Measurements from ENCODE around the gene DOCK7. TPM values are rescaled to one million over a fixed set of nuclear protein-coding genes. Genes with fewer than 3 reads are reported as not detected.

The DOCK7 gene
- total RNA-seq, 1 donor from 2014 or later: 73.1 TPM

DNA sequence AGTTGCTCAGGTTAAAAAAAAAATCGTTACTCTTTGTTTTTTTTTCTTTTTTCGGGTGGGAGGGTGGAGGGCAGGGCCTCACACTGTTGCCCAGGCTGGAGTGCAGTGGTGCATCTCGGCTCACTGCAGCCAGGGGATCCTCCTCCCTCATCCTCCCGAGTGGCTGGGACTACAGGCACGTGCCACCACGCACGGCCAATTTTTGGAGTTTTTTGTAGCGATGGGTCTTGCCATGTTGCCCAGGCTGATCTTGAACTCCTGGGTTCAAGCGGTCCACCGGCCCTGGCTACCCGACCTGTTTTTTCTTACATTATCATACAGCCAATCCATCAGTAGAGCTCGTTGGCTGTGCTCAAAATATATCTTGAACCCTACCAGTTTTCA is 253.6 kb downstream of the DOCK7 start:
- peak overlapping the region; percentile 27 for H3K4me3 Mint-ChIP-seq (ENCODE audit: low read depth)
- peaks cover 3% of the 10 kb centered on the region for H3K9me3 Mint-ChIP-seq (ENCODE audit: low read depth)
- DNase-seq (ENCODE audit: low spot score, unreplicated experiment): no peak
- H3K36me3 Mint-ChIP-seq (ENCODE audit: insufficient read depth): peaks cover 2% of the 10 kb centered on the region
- H3K4me1 Mint-ChIP-seq (ENCODE audit: low read depth): peaks cover 15% of the 10 kb centered on the region
- H3K27me3 Mint-ChIP-seq: no peaks in the 10 kb centered on the region
- no peak overlapping the region for H3K27ac Mint-ChIP-seq
- TF ChIP-seq, protein P1, sequence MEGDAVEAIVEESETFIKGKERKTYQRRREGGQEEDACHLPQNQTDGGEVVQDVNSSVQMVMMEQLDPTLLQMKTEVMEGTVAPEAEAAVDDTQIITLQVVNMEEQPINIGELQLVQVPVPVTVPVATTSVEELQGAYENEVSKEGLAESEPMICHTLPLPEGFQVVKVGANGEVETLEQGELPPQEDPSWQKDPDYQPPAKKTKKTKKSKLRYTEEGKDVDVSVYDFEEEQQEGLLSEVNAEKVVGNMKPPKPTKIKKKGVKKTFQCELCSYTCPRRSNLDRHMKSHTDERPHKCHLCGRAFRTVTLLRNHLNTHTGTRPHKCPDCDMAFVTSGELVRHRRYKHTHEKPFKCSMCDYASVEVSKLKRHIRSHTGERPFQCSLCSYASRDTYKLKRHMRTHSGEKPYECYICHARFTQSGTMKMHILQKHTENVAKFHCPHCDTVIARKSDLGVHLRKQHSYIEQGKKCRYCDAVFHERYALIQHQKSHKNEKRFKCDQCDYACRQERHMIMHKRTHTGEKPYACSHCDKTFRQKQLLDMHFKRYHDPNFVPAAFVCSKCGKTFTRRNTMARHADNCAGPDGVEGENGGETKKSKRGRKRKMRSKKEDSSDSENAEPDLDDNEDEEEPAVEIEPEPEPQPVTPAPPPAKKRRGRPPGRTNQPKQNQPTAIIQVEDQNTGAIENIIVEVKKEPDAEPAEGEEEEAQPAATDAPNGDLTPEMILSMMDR (IDR thresholded peaks at IDR 0.05; ENCODE audit: unreplicated experiment): no peak

DNA sequence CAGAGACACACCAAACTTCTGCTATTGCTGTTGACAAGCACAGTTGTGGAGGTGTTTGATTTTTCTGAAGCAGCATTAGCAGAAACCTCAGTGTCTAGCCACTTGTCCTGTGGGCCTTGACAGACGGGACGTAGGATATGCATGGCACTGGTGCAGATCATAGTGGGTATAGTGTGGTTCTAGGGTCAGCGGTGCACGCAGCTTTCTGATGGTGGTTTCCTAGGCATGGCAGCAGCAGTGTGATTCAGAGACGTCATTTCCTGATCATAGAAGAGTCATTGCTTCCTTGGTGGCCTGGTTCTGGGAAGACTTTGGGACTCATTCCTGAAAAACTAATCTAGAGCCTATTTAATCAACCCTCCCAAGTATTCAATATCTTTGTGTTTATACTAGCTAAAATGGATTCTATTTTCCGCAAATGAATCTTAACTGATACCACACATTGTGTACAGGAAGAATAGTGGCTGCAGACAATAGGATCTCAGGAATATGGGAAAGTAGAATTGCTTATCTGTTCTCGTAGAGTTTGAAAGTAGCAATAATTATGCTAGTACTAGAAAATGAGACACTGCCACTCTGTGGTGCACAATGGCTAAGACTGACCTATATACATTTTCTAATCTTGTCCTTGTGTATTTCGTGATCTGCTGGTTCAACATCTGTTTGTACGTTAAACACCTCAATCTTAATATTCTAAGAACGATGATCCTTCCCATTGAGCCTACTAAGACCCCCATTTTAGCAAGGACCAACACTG is 254.1 kb downstream of the DOCK7 start:
- H3K4me1 Mint-ChIP-seq (ENCODE audit: low read depth): peaks cover 15% of the 10 kb centered on the region
- peak overlapping the region; percentile 27 for H3K4me3 Mint-ChIP-seq (ENCODE audit: low read depth)
- TF ChIP-seq, protein P1 (IDR thresholded peaks at IDR 0.05; ENCODE audit: unreplicated experiment): peak; percentile 8
- peak overlapping the region; percentile 26 for H3K27ac Mint-ChIP-seq
- DNase-seq (ENCODE audit: low spot score, unreplicated experiment): no peak
- H3K27me3 Mint-ChIP-seq: no peaks in the 10 kb centered on the region
- peaks cover 3% of the 10 kb centered on the region for H3K9me3 Mint-ChIP-seq (ENCODE audit: low read depth)
- H3K36me3 Mint-ChIP-seq (ENCODE audit: insufficient read depth): peaks cover 2% of the 10 kb centered on the region

- H3K4me3 Mint-ChIP-seq (ENCODE audit: low read depth): no peak overlapping the region
- TF ChIP-seq, protein P1 (IDR thresholded peaks at IDR 0.05; ENCODE audit: unreplicated experiment): no peak
- no peaks in the 10 kb centered on the region for H3K27me3 Mint-ChIP-seq
- no peaks in the 10 kb centered on the region for H3K9me3 Mint-ChIP-seq (ENCODE audit: low read depth)
- no peak for DNase-seq (ENCODE audit: low spot score, unreplicated experiment)
- H3K4me1 Mint-ChIP-seq (ENCODE audit: low read depth): peaks cover under 1% of the 10 kb centered on the region
- no peaks in the 10 kb centered on the region for H3K36me3 Mint-ChIP-seq (ENCODE audit: insufficient read depth)
- H3K27ac Mint-ChIP-seq: no peak overlapping the region
Observed at GRCh38 chr1:62429581-62429980, 258.6 kb downstream of the DOCK7 start.

DNA sequence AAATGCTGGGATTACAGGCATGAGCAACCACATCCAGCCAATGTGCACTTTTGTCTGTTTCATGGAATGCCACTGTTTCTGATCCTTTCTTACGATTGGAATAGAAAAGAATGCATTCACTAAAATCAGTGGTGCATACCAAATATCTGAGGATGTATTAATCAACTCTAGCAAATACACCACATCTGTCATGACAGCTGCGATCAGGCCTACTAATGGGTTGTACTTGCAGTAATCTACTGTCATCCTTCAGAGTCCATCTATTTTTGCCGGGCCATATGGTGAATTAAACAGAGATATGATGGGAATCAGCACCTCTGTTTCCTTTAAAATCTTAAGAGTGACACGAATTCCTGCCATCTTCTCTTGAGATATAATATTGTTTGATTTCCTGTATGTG is 259.8 kb downstream of the DOCK7 start:
- TF ChIP-seq, protein P1 (IDR thresholded peaks at IDR 0.05; ENCODE audit: unreplicated experiment): no peak
- H3K27ac Mint-ChIP-seq: no peak overlapping the region
- no peak for DNase-seq (ENCODE audit: low spot score, unreplicated experiment)
- no peak overlapping the region for H3K4me3 Mint-ChIP-seq (ENCODE audit: low read depth)
- H3K36me3 Mint-ChIP-seq (ENCODE audit: insufficient read depth): no peaks in the 10 kb centered on the region
- no peaks in the 10 kb centered on the region for H3K9me3 Mint-ChIP-seq (ENCODE audit: low read depth)
- H3K27me3 Mint-ChIP-seq: no peaks in the 10 kb centered on the region
- peaks cover 3% of the 10 kb centered on the region for H3K4me1 Mint-ChIP-seq (ENCODE audit: low read depth)

GRCh38 chr1:62426794-62427193 is 261.4 kb downstream of the DOCK7 start:
- H3K9me3 Mint-ChIP-seq (ENCODE audit: low read depth): no peaks in the 10 kb centered on the region
- no peaks in the 10 kb centered on the region for H3K36me3 Mint-ChIP-seq (ENCODE audit: insufficient read depth)
- H3K27ac Mint-ChIP-seq: no peak overlapping the region

More at GRCh38 chr1:62426794-62427193, 261.4 kb downstream of the DOCK7 start:
- TF ChIP-seq, protein P1 (IDR thresholded peaks at IDR 0.05; ENCODE audit: unreplicated experiment): no peak
- DNase-seq (ENCODE audit: low spot score, unreplicated experiment): no peak
- H3K4me3 Mint-ChIP-seq (ENCODE audit: low read depth): no peak overlapping the region
- no peaks in the 10 kb centered on the region for H3K27me3 Mint-ChIP-seq
- H3K4me1 Mint-ChIP-seq (ENCODE audit: low read depth): peaks cover 3% of the 10 kb centered on the region
